ENCODE results near the gene PIP4K2C.
"Not testable (repeated sequence)": the region's sequence is repeated elsewhere in the genome, so short reads cannot be mapped to it uniquely, and the experiment has no call there.

Gene PIP4K2C

DNA sequence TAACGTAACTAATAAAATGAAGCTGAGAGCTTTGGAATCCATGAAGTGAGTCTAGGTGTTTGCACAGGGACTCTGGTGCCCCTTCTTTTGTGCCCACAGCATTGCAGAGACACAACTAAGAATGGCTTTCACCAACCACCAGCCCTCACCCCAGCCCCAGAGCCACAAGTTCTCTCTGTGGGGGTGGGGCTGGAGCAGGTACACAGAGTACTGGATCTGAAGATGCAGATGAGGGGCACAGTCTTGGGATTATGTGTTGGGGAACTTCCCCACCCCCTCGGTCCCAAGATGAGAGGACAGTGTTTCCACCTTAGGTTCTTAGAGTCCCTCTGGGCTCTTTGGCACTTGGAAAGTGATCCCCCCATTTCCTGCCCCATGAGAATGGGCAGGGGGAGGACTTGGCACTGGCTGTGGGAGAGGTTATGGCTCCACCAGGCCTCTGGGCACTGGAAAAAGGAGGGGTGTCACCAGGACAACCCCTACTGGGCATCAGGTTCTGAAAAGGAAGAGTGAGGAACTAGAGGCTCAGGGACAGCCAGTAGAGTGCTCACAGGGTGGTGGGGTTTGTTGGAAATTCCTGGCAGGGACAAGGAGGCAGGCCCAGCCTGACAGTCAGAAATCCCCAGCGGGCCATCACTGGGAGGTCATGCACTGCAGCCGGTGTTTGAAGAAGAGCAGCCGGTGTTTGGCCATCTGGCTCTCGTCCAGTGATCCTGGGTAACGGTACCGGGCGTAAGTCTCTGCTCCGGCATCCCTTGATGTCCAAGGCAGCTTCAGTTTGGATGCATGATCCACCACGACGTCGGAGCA lies 35.3 kb downstream of the PIP4K2C start:
- H3K27me3 ChIP-seq (ENCODE audit: insufficient read depth, low read length) = no peaks in the 10 kb centered on the region
- no peak overlapping the region for H3K4me3 ChIP-seq (ENCODE audit: low read length)
- H3K36me3 ChIP-seq (ENCODE audit: insufficient read depth, low read length) = peaks cover 39% of the 10 kb centered on the region
- H3K4me1 ChIP-seq (ENCODE audit: insufficient read depth, low read length) = peaks cover 11% of the 10 kb centered on the region
- no peaks in the 10 kb centered on the region for H3K9me3 ChIP-seq (ENCODE audit: low read length)
- no peak overlapping the region for H2AFZ ChIP-seq (ENCODE audit: low read depth, low read length)

DNA sequence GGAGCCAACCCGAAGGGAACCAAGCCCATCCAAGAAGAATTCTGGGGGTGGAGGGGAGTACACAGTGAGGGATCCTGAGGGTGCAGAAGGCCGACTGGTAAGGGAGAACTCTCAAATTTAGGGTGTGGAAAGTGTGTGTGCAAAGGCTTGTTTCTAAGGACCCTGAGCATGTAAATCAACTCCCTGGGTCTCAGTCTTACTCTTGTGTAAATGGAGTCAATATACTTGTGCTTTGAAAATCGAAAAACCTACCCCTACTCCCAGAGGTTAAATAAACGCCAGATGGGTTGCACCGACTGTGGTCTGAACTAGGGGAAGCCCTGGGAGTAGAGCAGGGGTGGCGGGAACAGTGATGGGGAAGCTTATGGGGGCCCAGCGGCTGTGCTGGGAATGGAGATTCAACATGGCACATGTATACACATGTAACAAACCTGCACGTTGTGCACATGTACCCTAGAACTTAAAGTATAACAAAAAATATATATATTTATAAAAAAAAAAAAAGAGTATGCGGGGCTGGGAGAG lies 36.0 kb downstream of the PIP4K2C start:
- Histone ChIP-seq H2AFZ (ENCODE audit: low read depth, low read length) (no peak overlapping the region), H3K27me3 (ENCODE audit: insufficient read depth, low read length) (no peaks in the 10 kb centered on the region), H3K9me3 (ENCODE audit: low read length) (no peaks in the 10 kb centered on the region), H3K4me3 (ENCODE audit: low read length) (no peak overlapping the region), H3K36me3 (ENCODE audit: insufficient read depth, low read length) (peaks cover 39% of the 10 kb centered on the region), H3K4me1 (ENCODE audit: insufficient read depth, low read length) (peaks cover 16% of the 10 kb centered on the region)

- Histone ChIP-seq H3K4me3 (ENCODE audit: low read length) (no peak overlapping the region), H2AFZ (ENCODE audit: low read depth, low read length) (no peak overlapping the region), H3K27me3 (ENCODE audit: insufficient read depth, low read length) (no peaks in the 10 kb centered on the region), H3K9me3 (ENCODE audit: low read length) (no peaks in the 10 kb centered on the region), H3K4me1 (ENCODE audit: insufficient read depth, low read length) (peaks cover 16% of the 10 kb centered on the region), H3K36me3 (ENCODE audit: insufficient read depth, low read length) (peaks cover 36% of the 10 kb centered on the region)
These were observed 36.7 kb downstream of the PIP4K2C start for GRCh38 chr12:57627501-57628279.

DNA sequence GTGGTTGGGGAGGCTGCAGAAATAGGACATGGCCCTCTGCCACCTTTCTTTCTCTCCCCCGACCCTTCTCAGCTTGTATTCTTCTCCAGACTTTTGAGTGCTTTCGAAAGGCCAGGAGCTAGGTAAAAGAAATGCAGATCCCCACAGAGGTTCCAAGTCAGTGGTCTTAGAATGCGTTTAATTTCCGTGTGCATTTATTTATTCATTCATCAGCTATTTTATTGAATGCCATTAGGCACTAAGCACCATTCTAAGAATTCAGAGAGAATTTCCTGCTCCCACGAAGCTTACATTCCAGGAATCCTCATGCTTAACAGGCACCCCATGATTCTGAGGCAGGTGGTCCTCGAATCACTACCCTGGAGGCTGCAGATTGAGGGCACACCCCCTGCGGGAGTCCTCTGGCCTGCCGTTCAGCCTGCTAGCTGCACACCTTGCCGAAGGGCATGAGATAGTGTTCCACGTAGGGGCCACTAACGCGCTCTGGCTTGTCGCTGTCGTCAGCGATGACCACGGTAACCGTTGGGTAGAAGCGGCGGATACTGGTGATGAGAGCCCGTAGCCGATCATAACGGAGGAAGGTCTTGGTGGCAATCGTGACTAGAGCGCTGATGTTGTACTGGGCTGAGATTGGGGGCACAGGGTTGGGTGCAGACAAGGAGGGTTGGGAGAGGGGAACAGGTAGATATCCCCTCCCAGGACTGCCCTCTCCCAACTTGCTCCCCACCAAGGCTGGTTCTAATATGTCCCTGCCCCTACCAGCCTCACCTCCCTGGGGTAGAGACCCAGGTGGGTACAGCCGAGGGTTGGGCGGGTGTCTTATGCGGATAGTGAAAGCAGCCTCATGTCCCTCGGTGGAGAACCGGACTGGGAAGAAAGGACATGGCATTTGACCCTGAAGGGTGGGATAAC lies 37.5 kb downstream of the PIP4K2C start:
- no peaks in the 10 kb centered on the region for H3K9me3 ChIP-seq (ENCODE audit: low read length)
- H3K36me3 ChIP-seq (ENCODE audit: insufficient read depth, low read length) = peaks cover 36% of the 10 kb centered on the region
- H3K27me3 ChIP-seq (ENCODE audit: insufficient read depth, low read length) = no peaks in the 10 kb centered on the region
- peaks cover 16% of the 10 kb centered on the region for H3K4me1 ChIP-seq (ENCODE audit: insufficient read depth, low read length)
- no peak overlapping the region for H2AFZ ChIP-seq (ENCODE audit: low read depth, low read length)
- H3K4me3 ChIP-seq (ENCODE audit: low read length) = no peak overlapping the region

GRCh38 chr12:57629897-57630471 lies 39.0 kb downstream of the PIP4K2C start:
- H3K36me3 ChIP-seq (ENCODE audit: insufficient read depth, low read length) = peaks cover 34% of the 10 kb centered on the region
- no peaks in the 10 kb centered on the region for H3K9me3 ChIP-seq (ENCODE audit: low read length)
- H3K27me3 ChIP-seq (ENCODE audit: insufficient read depth, low read length) = no peaks in the 10 kb centered on the region
- H3K4me3 ChIP-seq (ENCODE audit: low read length) = no peak overlapping the region
- H3K4me1 ChIP-seq (ENCODE audit: insufficient read depth, low read length) = peaks cover 16% of the 10 kb centered on the region
- no peak overlapping the region for H2AFZ ChIP-seq (ENCODE audit: low read depth, low read length)

DNA sequence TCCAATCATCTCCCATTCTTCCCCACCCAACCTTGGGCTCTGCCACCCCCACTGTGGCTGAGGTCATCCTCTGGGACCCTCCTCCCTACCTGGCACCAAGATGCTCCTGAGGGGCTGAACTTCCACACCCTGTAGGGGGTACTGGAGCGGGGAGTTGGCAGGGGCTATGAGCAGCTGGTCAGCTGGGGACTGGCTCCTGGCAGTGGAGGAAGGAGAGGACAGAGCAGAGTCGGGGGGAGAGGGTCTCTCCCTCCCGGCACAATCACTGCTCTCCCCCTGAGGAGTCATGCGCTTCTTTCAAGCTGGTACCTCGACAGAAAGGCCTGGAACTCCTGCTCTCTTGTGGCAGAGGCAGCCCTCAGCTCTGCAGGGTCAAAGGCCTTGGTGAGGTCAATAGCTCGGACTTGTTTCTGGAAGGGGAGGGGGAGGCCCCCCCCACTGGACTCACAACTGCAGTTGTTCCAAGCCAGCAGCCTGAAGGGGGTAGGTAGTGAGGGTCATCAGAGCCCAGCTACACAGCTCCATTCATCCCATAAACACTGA lies 40.0 kb downstream of the PIP4K2C start:
- Histone ChIP-seq H3K4me1 (ENCODE audit: insufficient read depth, low read length) (peaks cover 16% of the 10 kb centered on the region), H3K9me3 (ENCODE audit: low read length) (no peaks in the 10 kb centered on the region), H2AFZ (ENCODE audit: low read depth, low read length) (no peak overlapping the region), H3K4me3 (ENCODE audit: low read length) (peak overlapping the region; percentile 64), H3K36me3 (ENCODE audit: insufficient read depth, low read length) (peaks cover 31% of the 10 kb centered on the region), H3K27me3 (ENCODE audit: insufficient read depth, low read length) (no peaks in the 10 kb centered on the region)

DNA sequence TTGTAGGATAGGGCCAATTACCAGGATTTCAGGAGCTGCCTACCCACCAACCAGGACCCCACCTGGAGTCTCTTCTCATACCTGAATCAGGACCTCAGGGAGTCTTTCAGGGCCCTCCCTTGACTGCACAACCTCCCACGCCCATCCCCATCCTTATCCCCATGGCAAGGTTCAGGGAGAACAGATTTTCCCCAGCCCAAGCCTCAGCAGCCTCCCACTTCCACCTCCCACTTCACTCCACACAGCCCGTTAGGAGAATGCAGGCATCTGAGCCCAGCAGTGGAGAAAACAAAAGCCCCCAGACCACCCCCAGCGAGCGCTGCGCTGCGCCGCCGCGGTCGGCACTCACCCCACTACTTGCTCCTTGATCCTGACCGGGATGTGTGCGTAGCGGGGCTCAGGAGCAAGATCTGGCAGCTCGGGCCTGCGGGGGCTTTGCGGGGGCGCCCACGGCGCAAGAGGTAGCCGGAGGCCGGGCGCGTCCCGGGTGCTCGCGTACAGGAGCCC lies 40.6 kb downstream of the PIP4K2C start:
- Histone ChIP-seq H2AFZ (ENCODE audit: low read depth, low read length) (peak overlapping the region; percentile 98), H3K9me3 (ENCODE audit: low read length) (no peaks in the 10 kb centered on the region), H3K4me3 (ENCODE audit: low read length) (peak overlapping the region; percentile 64), H3K4me1 (ENCODE audit: insufficient read depth, low read length) (peaks cover 16% of the 10 kb centered on the region), H3K36me3 (ENCODE audit: insufficient read depth, low read length) (peaks cover 24% of the 10 kb centered on the region), H3K27me3 (ENCODE audit: insufficient read depth, low read length) (no peaks in the 10 kb centered on the region)

DNA sequence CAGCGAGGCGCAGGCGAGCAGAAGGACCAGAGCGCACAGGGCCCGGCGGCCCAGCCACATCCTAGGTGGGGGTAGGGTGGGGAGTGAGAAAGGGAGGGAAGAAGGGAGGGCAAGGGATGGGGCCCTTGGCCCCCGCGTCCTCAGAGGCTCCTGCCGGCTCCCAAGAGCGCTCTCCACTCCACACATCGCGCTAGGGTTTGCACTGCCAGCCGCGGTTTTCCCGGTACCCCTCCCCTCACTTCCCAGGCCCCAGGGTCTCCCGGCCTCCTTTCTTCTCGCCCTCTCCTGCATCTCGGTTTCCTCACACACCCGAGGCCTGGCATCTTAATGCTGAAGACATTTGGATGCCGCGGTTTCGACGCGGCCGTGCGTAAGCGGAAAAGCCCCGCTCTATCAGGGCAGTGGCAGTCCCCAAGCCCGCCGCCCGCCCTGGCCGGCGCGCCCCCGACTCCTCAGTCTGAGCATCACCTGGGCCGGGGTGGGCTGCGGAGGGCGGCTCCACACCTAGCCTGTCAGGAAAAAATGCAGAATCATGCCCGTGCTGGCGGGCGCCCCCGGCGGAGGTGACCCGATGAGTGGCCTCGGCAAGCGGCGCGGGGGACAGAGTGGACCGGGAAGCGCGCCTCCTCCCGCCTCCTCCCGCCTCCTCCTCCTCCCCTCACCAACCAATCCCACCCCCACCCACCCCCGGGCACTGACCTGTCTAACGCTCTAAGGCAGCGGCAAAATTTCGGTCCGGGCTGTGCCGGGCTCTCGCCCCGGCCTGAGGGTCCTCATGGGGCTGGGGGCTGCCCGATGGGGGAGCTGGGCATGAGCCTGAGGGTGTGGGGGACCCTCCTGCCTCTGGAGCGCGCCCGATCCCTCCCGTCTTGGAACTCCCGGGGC lies 41.3 kb downstream of the PIP4K2C start:
- peaks cover 16% of the 10 kb centered on the region for H3K4me1 ChIP-seq (ENCODE audit: insufficient read depth, low read length)
- H3K36me3 ChIP-seq (ENCODE audit: insufficient read depth, low read length) = peaks cover 20% of the 10 kb centered on the region
- peak overlapping the region; percentile 64 for H3K4me3 ChIP-seq (ENCODE audit: low read length)
- no peaks in the 10 kb centered on the region for H3K27me3 ChIP-seq (ENCODE audit: insufficient read depth, low read length)
- H2AFZ ChIP-seq (ENCODE audit: low read depth, low read length) = peak overlapping the region; percentile 98
- no peaks in the 10 kb centered on the region for H3K9me3 ChIP-seq (ENCODE audit: low read length)

- H3K27me3 ChIP-seq (ENCODE audit: insufficient read depth, low read length) = no peaks in the 10 kb centered on the region
- no peaks in the 10 kb centered on the region for H3K9me3 ChIP-seq (ENCODE audit: low read length)
- peaks cover 16% of the 10 kb centered on the region for H3K4me1 ChIP-seq (ENCODE audit: insufficient read depth, low read length)
- H3K36me3 ChIP-seq (ENCODE audit: insufficient read depth, low read length) = peaks cover 17% of the 10 kb centered on the region
- peak within 1 kb of the TSS; percentile 98 for H2AFZ ChIP-seq (ENCODE audit: low read depth, low read length)
- H3K4me3 ChIP-seq (ENCODE audit: low read length) = peak within 1 kb of the TSS; percentile 64
These were observed 42.2 kb downstream of the PIP4K2C start, which contains the start of gene B4GALNT1 for GRCh38 chr12:57632958-57633840. Gene B4GALNT1 (minus strand): TSS chr12:57633201. CDS start chr12:57632132, 1,069 bp downstream.

- not testable (repeated sequence) for H3K27me3 ChIP-seq (ENCODE audit: insufficient read depth, low read length); H2AFZ ChIP-seq (ENCODE audit: low read depth, low read length); H3K4me3 ChIP-seq (ENCODE audit: low read length); H3K9me3 ChIP-seq (ENCODE audit: low read length); H3K36me3 ChIP-seq (ENCODE audit: insufficient read depth, low read length); H3K4me1 ChIP-seq (ENCODE audit: insufficient read depth, low read length)
These were observed 45.7 kb downstream of the PIP4K2C start for GRCh38 chr12:57636731-57637130.

DNA sequence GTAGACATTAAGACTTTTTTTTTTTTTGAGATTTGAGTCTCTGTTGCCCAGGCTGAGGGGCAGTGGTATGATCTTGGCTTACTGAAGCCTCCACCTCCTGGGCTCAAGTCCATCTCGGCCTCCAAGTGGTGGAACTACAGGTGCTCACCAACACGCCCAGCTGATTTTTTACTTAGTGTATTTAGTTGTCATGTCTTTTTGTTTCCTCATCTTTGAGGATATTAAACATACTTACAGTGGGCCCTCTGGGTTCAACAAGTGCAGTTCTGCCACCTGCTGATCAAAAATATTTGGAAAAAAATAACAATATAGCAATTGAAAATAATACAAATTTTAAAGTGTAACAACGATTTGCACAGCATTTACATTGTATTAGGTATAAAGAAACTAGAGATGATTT lies 46.4 kb downstream of the PIP4K2C start:
- H3K4me1 ChIP-seq (ENCODE audit: insufficient read depth, low read length) = no peaks in the 10 kb centered on the region
- peaks cover 2% of the 10 kb centered on the region for H3K27me3 ChIP-seq (ENCODE audit: insufficient read depth, low read length)
- no peak overlapping the region for H2AFZ ChIP-seq (ENCODE audit: low read depth, low read length)
- no peaks in the 10 kb centered on the region for H3K9me3 ChIP-seq (ENCODE audit: low read length)
- H3K36me3 ChIP-seq (ENCODE audit: insufficient read depth, low read length) = no peaks in the 10 kb centered on the region
- no peak overlapping the region for H3K4me3 ChIP-seq (ENCODE audit: low read length)

Measured in neuron (in vitro differentiated cells).